Stimulated activated CD4-positive, alpha-beta T cell treated with anti-CD3 and anti-CD28 coated beads, Interleukin-4, amount 100 ng/mL, for 4 hours (primary cell): ENCODE measurements around the gene PLCB4.
"Not testable (repeated sequence)": the region's sequence is repeated elsewhere in the genome, so short reads cannot be mapped to it uniquely, and the experiment has no call there.

Experiments
- DNase-seq, 2 experiments: peaks; one replicate each; pipeline ENCODE4 v3.0.0-alpha.2; 2020

Gene PLCB4

DNA sequence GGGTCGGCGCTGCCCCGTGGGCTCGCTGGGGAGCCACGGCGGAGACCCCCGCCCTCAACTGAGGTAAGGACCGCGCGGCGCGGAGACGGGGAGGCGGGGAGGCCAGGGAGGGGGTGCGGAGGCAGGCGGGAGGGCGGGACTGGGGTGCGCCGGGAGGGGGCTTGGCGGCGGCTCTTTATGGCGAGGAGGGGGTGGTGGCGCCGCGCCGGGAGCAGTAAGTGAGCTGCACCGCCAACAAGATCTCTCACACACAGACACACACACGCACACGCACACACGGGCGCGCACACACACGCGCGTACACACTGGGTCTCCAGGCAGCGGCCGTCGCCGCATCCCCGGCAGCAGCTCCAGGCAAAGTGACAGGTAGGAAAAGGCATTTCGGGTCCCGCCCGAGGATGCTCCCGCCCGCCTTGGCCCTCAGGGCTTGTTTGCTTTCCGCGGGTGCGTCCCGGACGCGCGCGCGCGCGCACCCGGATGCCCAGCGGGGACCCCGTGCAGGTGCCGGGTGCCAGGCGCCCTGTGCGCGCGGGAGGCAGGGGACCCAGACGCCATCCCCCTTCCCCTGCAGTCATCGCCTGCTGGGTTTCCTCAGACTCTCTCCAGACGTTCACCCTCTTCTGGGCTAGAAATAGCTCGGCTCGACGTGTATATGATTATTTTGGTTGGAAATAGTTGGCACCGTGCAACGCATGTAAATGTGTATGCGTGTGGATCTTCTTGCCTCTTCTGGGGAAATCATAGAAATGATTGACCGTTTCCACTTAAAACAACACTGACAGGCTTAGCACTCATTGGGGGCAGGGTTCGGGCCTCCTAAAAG, at the start of gene PLCB4:
PLCB4 (plus strand) TSS at position 247 of the 823 bp plus-strand sequence. CDS start 238,728 bp downstream, outside the sequence.
- no peak for DNase-seq

DNA sequence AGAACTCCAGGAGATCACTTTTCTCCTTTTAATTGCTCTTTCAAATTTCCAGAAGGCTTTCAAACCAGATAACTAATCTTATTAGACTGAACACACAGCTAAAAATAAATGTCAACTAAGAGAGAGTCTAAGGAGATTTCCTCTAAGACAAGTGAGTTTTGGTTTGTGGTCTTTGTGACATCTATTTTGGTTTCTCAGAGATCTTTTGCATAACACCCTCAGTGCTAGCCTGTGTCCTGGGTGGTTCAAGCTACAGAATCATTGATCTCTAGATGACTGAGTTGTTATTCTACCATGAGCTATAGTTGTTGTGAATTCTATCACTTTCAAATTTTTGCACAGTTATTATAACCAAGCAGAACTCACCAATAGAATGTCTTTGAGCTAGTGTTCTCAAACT, 49.1 kb upstream of the PLCB4 start:
- no peak for DNase-seq

DNA sequence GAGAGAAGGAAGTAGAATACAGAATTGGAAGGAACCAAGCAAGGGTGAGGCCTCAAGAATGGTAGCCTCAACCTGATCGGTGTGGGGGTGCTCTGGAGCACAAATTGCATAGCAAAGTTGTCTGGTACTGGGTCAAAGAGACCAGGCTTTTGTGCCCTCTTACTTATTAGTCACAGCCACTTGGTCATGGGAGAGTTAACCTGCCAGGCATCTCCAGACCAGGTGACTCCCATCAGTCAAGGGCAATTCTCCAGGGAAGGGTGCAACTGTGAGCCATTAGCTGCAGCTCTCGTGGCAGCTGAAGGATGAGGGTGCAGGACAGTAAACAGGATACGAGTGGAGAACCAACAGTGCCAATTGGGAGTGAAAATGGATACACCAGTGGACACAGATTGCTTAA, 47.7 kb upstream of the PLCB4 start:
- DNase-seq = no peak

GRCh38 chr20:9021699-9022098, 47.2 kb upstream of the PLCB4 start:
- DNase-seq = no peak

DNA sequence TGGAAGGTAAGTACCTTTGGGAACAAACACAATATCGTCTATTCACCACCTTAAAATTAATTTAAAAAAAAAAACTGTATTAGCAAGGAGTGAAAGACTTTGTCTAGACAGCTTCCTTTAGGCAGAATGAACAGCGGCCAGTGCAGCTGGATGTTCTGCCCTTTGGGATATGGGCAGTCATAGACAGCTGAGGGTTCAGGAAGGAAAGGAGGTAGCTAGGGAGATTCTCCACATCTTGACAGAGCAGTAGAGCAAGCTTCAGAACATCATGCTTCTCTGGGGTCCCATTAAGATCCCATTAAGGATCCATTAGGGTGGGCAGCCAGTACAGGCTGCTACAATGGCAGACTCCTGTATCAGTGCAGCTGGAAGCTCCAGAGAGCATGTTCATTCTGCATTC, 46.5 kb upstream of the PLCB4 start:
- DNase-seq = no peak

DNA sequence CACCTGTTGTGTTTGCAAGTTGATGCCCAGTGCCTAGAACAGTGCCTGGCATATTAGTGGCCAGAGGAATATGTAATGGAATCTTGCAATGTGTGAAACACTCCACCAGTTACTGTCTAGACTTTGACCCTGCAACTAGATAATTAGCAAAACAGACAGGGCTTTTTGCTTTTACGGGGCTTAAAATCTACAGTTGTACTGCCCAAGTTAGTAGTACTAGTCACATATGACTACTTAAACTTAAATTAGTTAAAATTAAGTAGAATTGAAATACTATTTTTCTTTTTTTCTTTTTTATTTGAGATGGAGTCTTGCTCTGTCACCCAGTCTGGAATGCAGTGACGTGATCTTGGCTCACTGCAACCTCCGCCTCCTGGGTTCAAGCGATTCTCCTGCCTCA, 44.3 kb upstream of the PLCB4 start:
- DNase-seq = no peak

DNA sequence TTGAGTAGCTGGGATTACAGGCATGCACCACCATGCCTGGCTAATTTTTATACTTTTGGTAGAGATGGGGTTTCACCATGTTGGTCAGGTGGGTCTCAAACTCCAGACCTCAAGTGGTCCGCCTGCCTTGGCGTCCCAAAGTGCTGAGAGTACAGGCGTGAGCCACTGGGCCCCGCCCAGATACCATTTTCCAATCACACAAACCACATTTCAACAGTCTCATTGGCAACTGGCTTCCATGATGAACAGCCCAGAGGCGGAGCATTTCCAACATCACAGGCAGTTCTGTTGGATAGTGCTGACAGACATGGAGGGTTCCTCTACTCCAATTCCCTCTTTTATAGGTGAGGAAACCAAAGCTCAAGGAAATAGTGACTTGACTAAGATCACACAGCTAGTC, 43.9 kb upstream of the PLCB4 start:
- no peak for DNase-seq

DNA sequence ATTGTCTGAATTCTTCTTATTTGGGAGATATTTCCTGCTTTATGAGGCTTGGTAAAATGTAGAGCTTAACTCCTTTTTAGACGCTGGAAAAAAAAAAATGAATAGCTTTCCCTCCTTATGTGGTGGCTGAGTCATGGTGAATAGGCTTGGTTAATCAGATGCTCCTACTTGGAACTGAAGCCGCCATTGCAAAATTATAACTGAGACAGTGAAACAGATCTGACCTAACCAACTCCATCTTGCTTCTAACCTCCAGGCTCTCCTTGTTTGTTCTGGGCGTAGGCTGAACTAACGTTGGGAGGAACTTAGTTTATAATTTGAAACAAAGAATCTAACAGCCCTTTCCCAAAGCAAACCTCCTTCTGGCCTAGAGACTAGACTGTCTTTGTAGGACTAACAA, 43.2 kb upstream of the PLCB4 start:
- no peak for DNase-seq

DNA sequence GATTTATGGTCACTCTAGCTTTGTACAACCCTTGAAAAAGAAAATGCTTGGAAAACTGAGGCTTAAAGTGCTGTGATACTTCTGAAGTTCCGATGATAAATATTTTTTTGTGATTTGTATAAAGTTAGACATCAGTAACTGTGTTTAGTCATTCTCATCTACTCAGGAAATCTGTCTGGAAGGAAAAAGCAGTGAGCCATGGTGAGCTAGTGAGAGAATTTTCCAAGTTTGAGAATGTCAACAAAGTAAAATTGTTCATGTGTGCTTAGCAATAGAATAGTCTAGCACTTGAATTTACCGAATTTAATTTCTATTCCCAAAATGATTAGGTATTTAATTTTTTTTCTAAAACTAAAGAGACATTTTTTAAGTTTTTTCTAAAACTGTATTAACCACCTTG, 41.3 kb upstream of the PLCB4 start:
- no peak for DNase-seq

GRCh38 chr20:9028419-9028818, 40.5 kb upstream of the PLCB4 start:
- no peak for DNase-seq

- no peak for DNase-seq
Measured at GRCh38 chr20:9031991-9032390, 36.9 kb upstream of the PLCB4 start.

DNA sequence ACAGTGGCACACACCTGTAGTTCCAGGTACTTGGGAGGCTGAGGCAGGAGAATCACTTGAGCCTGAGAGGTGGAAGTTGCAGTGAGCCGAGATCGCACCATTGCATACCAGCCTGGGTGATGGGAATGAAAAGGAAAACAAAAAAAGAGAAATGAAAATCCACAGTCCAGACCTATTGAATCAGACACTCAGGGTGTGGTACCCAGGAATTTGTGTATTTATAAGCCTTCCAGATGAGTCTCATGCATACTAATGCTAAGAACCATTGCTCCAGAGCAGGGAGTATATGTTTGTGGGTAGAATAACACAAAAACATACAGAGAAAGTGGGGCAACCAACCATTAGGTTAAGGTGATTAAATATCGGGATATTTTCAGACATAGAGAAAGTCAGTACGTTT, 36.1 kb upstream of the PLCB4 start:
- no peak for DNase-seq

- no peak for DNase-seq
Measured at GRCh38 chr20:9035126-9035525, 33.8 kb upstream of the PLCB4 start.

- DNase-seq = no peak
Measured at GRCh38 chr20:9036593-9036992, 32.3 kb upstream of the PLCB4 start.

GRCh38 chr20:9038791-9039535, 29.9 kb upstream of the PLCB4 start:
- DNase-seq = no peak

DNA sequence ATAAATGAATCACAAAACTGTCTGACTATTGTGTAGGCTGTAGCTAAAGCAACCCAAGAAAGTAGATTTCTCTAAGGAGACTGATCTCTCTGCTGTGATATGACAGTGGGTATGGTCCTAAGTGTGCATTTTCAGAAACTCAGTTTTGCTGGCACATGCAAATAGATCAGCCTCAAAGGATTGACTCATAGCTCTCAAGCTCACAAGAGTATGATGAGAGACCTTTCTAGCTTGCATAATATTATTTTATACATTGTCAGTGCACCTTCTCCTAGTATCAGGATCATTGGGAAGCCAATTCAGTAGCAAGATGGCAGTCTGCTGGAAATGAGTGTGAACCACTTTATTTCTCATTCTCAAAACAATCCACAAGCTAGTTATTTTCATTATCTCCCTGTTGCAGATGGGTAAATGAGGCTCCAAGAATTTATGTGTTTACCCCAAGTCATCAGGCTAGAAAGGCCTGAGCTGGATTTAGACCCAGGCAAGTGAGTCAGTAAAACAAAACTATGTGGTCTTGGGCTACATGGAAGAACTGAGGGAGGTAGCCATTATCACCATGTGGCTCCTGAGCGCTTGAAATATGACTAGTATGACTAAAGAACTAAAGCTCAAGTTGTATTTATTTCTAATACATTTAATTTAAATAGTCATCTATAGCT, 27.9 kb upstream of the PLCB4 start:
- DNase-seq = no peak

- DNase-seq = no peak
Measured at GRCh38 chr20:9043364-9043763, 25.5 kb upstream of the PLCB4 start.

DNA sequence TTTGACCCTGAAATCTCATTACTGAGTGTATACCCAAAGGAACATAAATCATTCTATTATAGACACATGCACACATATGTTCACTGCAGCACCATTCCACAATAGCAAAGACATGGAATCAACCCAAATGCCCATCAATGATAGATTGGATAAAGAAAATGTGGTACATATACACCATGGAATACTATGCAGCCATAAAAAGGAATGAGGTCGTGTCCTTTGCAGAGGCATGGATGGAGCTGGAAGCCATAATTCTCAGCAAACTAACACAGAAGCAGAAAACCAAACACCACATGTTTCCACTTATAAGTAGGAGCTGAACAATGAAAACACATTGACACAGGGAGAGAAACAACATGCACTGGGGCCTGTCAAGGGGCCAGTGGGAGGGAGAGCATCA, 21.0 kb upstream of the PLCB4 start:
- DNase-seq = not testable (repeated sequence)

DNA sequence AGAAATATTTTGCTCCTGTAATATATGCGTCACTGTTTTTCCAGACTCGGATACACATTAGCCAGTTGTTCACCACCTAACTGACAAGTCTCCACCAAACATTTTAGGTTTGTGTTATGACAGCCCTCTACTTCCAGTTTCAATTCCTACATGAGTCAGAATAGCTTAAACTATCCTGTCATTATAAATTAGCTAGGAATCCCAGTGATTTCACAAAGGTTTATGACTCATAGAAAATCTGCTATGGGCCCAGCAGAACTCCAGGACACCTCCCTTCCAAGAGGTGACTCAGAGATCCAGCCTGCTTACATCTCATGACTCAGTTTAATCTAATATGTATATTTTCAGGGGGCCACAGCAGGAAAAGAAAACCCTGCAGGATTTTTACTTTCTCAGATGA, 17.4 kb upstream of the PLCB4 start:
- DNase-seq = no peak

DNA sequence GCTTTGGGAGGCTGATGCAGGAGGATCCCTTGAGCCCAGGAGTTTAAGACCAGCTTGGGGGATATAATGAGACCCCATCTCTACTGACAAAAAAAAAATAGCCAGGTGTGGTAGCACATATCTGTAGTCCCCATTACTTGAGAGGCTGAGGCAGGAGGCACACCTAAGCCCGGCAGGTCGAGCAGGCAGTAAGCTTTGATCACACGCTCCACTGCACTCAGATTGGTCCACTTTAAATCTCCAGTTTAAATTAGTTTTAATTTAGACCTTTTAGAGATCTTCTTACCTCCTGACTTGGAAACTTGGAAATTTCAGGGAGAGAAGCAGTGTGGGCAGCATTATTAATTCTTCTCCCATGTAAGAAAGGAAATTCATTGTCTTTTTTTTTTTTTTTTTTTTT, 16.8 kb upstream of the PLCB4 start:
- DNase-seq = no peak

- DNase-seq = no peak
Measured at GRCh38 chr20:9053108-9053507, 15.8 kb upstream of the PLCB4 start.

- no peak for DNase-seq
Measured at GRCh38 chr20:9054176-9054575, 14.7 kb upstream of the PLCB4 start.

DNA sequence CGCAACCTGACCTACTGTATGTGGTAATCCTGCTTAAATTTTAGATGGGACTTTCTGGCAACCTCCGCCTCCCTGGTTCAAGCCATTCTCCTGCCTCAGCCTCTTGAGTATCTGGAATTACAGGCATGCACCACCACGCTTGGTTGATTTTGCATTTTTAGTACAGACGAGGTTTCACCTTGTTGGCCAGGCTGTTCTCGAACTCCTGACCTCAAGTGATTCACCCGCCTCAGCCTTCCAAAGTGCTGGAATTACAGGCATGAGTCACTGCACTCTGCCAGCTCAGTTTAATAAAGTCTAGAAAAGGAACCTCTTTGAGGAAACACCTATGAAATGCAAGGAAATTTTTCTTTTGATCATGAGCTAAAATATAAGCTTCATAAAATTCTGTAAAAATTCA, 9.0 kb upstream of the PLCB4 start:
- no peak for DNase-seq

GRCh38 chr20:9061434-9061833, 7.5 kb upstream of the PLCB4 start:
- DNase-seq = no peak
